Stimulated activated CD4-positive, alpha-beta T cell treated with anti-CD3 and anti-CD28 coated beads, Interleukin-12 subunit alpha, Interleukin-12 subunit beta, amount 100 ng/mL, for 24 hours (primary cell): Measurements from ENCODE around the gene KCNMA1.

Experiments used
- DNase-seq, 2 experiments: peaks; one replicate each; pipeline ENCODE4 v3.0.0-alpha.2; 2020; ENCODE audit warnings: low read depth in 2 of 2

The KCNMA1 gene

DNA sequence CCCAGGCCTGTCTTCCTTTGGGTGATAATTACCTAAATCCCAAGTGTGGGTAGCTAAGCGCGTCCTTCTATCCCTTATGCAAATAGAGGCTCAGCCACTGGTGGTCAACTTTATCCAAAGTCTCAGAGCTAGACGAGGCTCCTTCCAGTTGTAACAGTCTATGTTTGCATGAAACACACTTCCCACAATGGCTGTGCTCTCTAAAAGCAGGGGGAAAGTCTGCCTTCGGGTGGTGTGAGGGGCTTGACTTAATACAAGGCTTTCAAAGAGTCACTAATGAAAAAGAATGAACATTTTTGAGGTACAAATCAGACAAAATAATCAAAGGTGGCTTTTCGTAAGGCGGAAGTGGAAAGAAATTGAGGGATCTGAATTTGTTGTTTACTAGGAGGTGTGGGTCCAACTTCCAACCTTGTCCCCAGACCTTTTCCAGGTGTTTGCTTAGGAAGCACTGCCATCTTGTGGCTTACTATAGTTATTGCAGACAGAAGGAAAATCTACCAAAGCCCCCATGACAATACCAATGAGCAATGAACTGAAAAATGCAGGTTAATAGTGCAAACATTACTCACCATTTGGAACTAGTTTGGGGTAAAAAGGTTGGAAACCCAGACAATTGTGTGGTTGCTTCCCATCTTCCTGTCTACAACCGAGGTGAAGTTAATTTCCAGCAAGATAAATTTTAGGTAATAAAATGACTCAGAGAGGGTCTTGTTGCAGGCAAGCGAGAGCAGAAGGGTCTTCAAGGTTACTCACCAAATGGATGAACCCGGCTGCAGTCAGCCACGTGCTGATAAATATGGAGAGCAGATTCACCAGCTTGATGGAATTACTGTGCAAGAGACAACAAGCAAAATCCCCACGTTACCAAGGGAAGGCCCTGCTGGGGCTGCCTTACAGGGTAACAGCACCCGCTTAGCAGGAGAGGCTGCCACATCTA, 525.7 kb downstream of the KCNMA1 start:
- DNase-seq = no peak

GRCh38 chr10:77110757-77111156, 526.9 kb downstream of the KCNMA1 start:
- DNase-seq = no peak

DNA sequence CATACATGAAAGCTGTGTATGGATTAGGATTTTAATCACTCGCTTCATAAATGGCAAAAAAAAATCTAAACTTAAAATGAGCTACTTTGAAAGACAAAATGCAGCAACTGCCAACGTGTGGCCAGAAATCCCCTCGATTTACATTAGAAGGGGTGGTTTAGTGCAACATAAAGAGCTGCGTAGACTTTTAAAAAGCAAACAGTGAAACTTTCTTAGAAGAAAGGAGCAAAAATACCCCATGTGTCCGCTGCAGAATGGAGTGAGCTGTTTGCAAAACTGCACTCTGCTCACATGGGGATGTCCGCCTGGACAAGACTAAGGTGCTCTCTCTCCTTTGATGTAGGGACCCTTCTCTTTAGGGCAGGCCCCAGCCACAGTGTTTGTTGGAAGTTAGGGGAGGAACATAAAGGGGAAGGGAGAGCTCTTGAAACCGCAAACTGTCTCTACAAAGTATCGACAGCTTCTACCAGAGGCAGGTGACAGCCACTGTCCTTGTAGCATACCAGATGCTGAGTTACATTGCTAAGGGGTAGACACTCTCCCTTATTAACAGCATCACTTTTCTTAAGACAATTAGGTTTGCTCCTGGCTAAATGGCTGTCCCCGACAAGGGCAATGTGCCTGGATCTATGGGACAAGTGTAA, 528.1 kb downstream of the KCNMA1 start:
- DNase-seq = no peak

DNA sequence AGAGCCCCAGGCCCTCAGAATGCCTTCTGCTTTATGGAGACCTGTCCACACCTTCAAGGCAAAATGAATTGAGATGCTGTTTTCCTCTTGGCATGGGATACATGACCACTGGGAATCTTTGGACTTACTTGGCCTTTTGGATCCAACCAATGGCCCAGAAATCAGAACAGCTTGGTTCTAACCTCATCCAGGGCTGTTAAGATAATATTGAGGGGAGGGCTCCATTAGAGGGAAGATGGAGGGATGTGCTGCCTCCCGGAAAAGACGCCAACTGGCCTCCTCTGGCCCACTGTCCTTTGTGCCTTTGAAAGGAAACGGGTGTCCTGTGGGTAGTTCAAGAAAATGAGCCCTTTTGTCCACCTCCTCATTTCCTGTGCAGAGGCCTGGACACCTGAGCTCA, 530.9 kb downstream of the KCNMA1 start:
- no peak for DNase-seq

GRCh38 chr10:77105761-77106221, 531.8 kb downstream of the KCNMA1 start:
- DNase-seq = no peak

DNA sequence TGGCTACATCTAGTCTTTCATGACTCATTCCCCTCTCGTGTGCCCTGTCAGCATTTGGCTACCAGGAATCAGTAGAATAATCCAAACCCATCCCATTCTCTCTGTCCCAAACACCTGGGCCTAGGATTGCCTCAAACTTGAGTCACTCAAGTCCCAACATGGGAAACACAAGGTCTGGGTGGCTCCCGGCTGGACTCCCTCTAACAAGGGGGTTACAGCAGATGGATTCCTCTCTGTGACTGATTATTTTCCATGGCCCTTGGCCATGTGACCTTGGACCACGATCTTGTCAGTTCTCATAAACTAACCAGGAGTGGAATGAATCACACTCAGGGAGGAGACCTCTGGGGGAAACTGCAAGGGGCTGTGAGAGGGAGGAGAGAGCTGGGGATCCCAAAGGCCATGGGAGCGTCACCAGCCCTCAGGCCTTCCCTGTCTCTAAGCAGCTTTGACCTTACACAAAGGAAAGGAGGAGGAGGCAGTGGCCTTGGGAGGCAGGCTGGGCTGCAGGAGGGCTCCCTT, 533.1 kb downstream of the KCNMA1 start:
- DNase-seq = no peak

- DNase-seq = no peak
Measured at GRCh38 chr10:77103213-77103612, 534.4 kb downstream of the KCNMA1 start.

GRCh38 chr10:77101341-77101740, 536.3 kb downstream of the KCNMA1 start:
- no peak for DNase-seq

- no peak for DNase-seq
Measured at GRCh38 chr10:77099136-77099535, 538.5 kb downstream of the KCNMA1 start.

DNA sequence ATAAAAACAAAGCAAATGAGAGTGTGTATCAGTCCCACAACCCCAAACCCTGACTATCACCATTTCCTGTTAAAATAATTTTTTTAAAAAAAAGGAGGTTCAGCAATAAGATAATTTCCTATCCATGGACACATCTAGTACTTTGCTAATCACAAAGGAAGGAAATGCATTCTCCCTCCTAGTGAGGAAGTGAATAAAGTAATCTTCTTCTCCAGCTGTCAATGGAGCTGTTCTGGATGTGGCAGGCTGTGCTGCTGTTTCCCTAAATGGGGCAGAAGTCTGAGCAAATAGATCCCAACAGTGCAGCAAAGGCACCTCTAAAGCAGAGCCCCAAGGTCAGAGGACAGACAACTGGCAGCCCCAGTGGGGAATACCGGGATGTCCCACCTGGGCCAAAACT, 540.0 kb downstream of the KCNMA1 start:
- DNase-seq = no peak

DNA sequence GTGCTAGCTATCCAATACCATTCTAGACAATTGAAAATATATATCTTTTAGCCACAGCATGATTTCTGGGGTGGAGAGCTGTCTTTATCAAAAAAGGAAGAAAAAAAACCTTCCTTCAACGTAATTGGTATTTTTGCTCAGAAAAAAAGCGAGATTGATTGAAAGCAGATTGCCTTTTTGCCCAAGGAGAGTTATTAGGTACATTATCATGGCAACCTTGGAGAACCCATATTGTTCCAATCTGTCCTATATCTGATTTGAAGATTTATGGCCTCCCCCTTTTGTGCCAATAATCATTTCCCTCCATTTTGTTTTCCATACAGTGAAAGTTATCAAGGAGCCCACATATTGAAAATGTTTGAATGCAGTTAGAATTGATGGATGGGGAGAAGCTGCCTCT, 544.5 kb downstream of the KCNMA1 start:
- no peak for DNase-seq

DNA sequence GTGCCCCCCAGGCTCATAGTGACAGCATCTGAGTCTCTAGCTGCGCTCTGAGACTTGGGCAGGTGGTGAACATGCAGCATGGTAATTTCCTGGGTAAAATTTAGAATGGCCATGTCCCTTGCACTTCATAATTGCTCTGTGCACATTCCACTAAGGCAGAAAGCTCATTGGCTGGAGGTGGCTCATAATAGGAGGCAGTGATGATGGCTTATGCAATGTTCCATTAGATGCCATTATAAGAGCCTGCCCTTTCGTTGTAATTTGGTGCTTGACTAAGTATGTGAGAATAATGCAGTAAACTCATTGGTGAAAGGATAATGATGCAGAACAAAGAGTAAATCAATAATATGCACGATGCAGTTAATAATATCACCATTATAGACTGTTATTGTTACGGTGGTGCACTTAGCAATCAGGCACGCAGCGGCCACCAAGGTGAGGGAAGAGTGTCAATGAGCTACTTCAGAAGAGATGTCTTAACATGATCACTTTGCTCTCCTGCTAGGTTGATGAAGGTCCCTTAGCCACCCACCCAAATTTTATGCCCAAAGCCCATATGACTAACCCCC, 545.9 kb downstream of the KCNMA1 start:
- no peak for DNase-seq

DNA sequence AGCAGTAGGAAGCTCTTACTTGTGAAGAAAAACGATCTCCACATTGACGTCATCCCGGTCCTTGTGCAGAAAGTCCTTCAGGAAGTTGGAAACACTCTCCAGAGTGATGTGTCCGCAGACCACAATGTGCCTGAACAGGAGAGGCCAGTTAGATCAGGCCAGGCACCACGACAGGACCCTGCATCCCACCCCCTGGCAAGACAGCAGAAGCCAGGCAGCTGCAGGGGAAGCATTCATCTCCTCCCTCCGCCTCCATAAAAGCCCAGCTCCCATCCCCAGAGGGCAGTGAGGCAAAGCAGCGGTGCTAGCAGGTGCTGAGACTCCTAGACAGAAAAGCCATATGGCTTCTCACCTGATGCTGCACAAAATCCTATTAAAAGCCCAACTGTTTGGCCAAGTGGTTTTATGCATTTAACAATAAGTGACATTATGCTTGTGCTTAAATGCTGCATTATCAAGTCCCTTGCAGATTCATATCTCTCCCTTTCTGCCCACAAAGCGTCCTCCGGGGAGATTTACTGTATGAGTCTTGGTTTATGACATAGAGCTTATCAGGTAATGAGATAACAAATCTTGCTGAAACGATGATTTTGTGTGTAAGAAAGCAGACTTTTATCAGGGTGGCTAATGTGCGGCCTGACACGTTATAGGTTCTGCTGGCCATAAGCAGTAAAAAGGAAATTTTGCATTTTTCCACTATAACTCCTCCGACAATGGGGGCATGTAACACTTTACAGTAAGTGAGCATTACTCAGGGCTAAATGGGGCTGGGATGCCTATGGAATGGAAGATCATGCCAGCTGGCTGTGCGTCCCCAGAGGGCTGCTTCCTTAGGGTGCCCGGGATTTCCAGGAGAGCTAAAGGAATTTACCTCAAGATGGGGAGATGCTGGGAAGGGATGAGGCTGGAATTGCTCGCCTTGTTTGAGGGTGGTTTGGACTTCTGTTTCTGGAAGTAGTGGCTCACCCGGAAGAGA, 546.9 kb downstream of the KCNMA1 start:
- no peak for DNase-seq

GRCh38 chr10:77087366-77087765, 550.2 kb downstream of the KCNMA1 start:
- no peak for DNase-seq

- DNase-seq = no peak
Measured at GRCh38 chr10:77086081-77086480, 551.5 kb downstream of the KCNMA1 start.

GRCh38 chr10:77085344-77085743, 552.3 kb downstream of the KCNMA1 start:
- no peak for DNase-seq

DNA sequence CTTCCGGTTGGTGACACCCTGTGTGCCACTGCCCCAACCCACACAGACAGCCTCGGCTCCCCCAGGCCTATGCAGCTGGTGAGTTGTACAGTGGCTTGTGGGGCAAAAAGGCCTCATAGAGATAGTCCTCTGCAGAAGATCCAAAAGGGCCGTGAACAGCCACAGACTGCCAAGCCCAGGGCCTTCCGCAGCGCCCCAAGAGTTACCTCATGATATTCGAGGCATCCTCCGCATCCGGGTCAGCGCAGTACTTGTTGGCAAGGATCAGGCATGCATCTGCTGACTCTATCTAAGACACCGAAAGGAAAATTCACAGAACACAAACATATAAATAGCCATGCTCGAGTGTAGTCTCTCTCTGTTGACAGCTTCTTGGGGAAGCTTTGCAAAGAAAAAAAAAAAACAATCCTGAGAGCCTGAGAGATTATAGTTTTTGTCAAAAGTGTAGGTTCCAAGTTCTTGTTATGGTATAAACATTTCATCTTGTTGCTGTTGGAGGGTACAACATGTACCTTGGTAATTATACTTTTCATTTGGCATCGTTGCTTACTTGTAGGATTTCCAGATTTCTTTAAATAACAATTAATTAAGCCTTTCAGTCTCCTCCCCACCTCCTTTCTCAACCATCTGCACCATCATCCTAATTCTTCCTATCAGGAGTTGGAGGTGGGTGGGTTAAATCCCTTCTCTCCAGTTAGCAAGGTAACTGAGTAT, 553.0 kb downstream of the KCNMA1 start:
- no peak for DNase-seq

DNA sequence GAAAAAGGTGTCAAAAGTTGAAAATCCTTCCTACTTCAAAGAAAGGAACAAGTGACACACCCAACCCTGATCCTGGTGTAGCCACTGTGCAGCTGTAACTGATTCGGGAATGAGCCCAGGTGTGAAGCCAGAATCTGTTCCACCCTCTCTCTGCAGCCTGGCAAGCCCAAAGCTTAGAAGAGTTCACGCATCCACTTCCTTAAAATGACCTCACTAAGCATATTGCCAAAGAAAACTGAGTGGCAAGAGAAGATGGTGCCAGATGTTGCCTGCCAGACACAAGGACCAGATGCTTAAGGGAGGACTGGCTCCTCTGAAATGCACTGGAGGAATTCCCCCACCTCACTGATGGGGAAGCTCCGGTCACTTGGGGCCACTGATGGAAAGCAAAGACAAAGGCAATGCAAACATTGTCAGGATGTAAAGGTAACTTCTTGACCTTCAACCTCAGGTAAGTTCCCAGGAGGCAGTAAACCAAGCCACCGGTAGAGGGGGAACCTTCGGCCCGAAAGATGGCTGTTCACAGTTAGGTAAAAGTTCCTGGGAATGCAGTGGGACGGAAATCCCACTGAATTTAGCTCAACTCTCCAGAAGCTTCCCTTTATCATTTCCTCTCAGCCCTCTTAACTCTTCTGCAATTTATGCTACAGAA, 554.9 kb downstream of the KCNMA1 start:
- no peak for DNase-seq

DNA sequence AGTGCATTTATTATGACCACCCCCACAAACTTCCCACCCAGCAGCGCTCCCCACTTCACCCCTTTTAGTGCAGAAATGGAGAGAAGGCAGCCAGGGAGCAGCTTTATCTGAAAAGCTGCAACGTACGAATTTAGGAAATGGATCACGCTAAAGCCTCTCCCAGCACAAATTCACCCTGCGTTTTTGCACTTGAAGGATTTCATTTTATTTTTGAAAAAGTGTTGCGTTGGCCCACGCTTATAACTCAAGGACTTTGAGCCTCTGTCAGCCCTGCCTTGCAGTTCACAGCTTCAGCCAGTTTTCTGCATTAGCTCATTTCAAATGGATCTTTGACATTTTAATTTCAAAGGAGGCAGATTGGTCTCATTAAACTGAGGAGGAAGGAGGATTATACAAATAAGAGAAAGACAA, 556.1 kb downstream of the KCNMA1 start:
- no peak for DNase-seq

- DNase-seq = no peak
Measured at GRCh38 chr10:77080361-77081027, 557.1 kb downstream of the KCNMA1 start.
